Pancreas (tissue), 10 donors: Measurements from ENCODE around the gene RASSF4. TPM values are rescaled to one million over a fixed set of nuclear protein-coding genes. Genes with fewer than 3 reads are reported as not detected.
A peak's percentile ranks its signal among the peaks of the same experiment; 100 is the strongest.

Experiments
- ATAC-seq, 4 donors: fragments of 200-7000 bp; cut with Tn5 transposase; one replicate each; pipeline versions ENCODE4 v1.8.0 to v1.9.1; 2020; ENCODE audit warnings: mild to moderate bottlenecking in 4 of 4, moderate library complexity in 4 of 4
- DNase-seq, 6 donors: peaks; one replicate each; pipeline ENCODE4 v3.0.0-alpha.2; 2020
- FAIRE-seq: peaks from 2 replicates; lab custom pipeline; 2012; peaks lifted over from hg19 to GRCh38; lab: Jason Lieb, UNC
- H3K27ac ChIP-seq, 4 donors: fragments of 200-600 bp; sonication (generic); 1 replicate in 3 of 4; 2 replicates in 1 of 4; pipeline versions ENCODE4 v1.5.0 to v1.8.0; 2020
- H3K27me3 ChIP-seq, 4 donors: fragments of 200-600 bp; one replicate each; pipeline ENCODE4 v1.8.0; 2021
- H3K36me3 ChIP-seq, 3 donors: fragments of 200-600 bp; sonication (generic) in 1 of 3; one replicate each; pipeline versions ENCODE4 v1.5.0 to v1.8.0; 2020 to 2021
- H3K4me1 ChIP-seq, 3 donors: fragments of 200-600 bp; one replicate each; pipeline ENCODE4 v1.8.0; 2021
- H3K4me3 ChIP-seq, 4 donors: fragments of 200-600 bp; sonication (generic) in 2 of 4; one replicate each; pipeline versions ENCODE4 v1.5.0 to v1.8.0; 2020 to 2021
- H3K9me3 ChIP-seq, 4 donors: fragments of 200-600 bp; one replicate each; pipeline ENCODE4 v1.8.0; 2021
- CTCF ChIP-seq, 4 donors: fragments of 200-600 bp; sonication (generic) in 3 of 4; IDR thresholded peaks; one replicate each; pipeline versions ENCODE4 v1.5.0 to v1.8.0; 2021; ENCODE audit warnings: antibody characterized with exemption in 4 of 4
- WGBS, 2 donors: extraction: QIAGEN DNeasy Blood & Tissue Kit; methylation state at CpG; one replicate each; pipeline ENCODE4 v1.1.7; 2013; 5-methylcytosine and 5-hydroxymethylcytosine counted together
- intact Hi-C, 3 donors: fragments of 100-400 bp; cut with DNase I; formaldehyde crosslinking; loops; one replicate each; pipeline versions ENCODE4 v1.11.1 to v1.14.2; 2022
- polyA plus RNA-seq, 2 donors: library from polyadenylated mRNA; stranded (reverse); fragments of 200-250 nt; gene quantifications; one replicate each; pipeline ENCODE4 v1.2.3, GENCODE V29; 2013
- total RNA-seq, 6 donors: library from RNA; stranded (reverse); fragmentation: NEBNext Ultra II Directional in 4 of 6; extraction: Animal tissue kit (Norgen Biotek cat#: 25700) in 4 of 6; gene quantifications; one replicate each; pipeline versions ENCODE4 v1.2.1 to v1.2.4, GENCODE V29; 2021 to 2023
- donor health status: healthy with polysubstance abuse.
- donor health status: DM: no; HTN: no; CAD: no; lungs with moderate emphysema.
- donor health status: DM: no; HTN: no; CAD: no.
- donor health status: control.
- donor health status: control.
- donor health status: Bipolar disorder and iron deficiency.
- donor health status: DM: yes; HTN: yes; CAD: no.
- donor health status: DM: no; HTN: no; CAD: no.
- donor health status: DM: no; HTN: no; CAD: no.
- donor health status: DM: yes; HTN: yes; CAD: no.

Gene RASSF4
- total and polyA plus RNA-seq, 8 donors, result 13.9 to 100 (median 37.8) TPM

- no peaks in the 10 kb centered on the region for H3K27me3 ChIP-seq
- H3K9me3 ChIP-seq, result no peaks in the 10 kb centered on the region
- H3K4me3 ChIP-seq, result no peak overlapping the region
- DNase-seq, result peak in 1 of 6 donors; percentile 8
- no peak for TF ChIP-seq CTCF (IDR thresholded peaks at IDR 0.05)
- H3K36me3 ChIP-seq, result no peaks in the 10 kb centered on the region
- ATAC-seq, result peak in 2 of 4 donors; percentile 26 to 28
- intact Hi-C loops, result no loop called here
- H3K4me1 ChIP-seq, result peaks cover 0 to 8% (median 0%) of the 10 kb centered on the region in 3 donors
- no peak for FAIRE-seq
- peak overlapping the region in 1 of 4 donors; percentile 14 for H3K27ac ChIP-seq
- WGBS, 2 donors, result 76 to 77% methylated on average over 5 of the region's 5 CpGs
Observed at GRCh38 chr10:44949127-44949802, 10.3 kb upstream of the RASSF4 start.

- H3K27ac ChIP-seq, result peak overlapping the region in 1 of 4 donors; percentile 19
- peaks cover 0 to 8% (median 0%) of the 10 kb centered on the region in 3 donors for H3K4me1 ChIP-seq
- intact Hi-C loops, result no loop called here
- DNase-seq (peak in 1 of 6 donors; percentile 8), FAIRE-seq (no peak), ATAC-seq (peak in 2 of 4 donors; percentile 39 to 63)
- H3K9me3 ChIP-seq, result no peaks in the 10 kb centered on the region
- no peaks in the 10 kb centered on the region for H3K27me3 ChIP-seq
- H3K4me3 ChIP-seq, result no peak overlapping the region
- WGBS, 2 donors, result 77 to 80% methylated on average over 3 of the region's 3 CpGs
- TF ChIP-seq CTCF (IDR thresholded peaks at IDR 0.05), result no peak
- no peaks in the 10 kb centered on the region for H3K36me3 ChIP-seq
Observed at GRCh38 chr10:44949915-44950314, 9.7 kb upstream of the RASSF4 start.

- Histone ChIP-seq H3K4me3 (no peak overlapping the region), H3K27me3 (no peaks in the 10 kb centered on the region), H3K36me3 (peaks cover 0 to 1% (median 0%) of the 10 kb centered on the region in 3 donors), H3K27ac (peak overlapping the region in 1 of 4 donors; percentile 19), H3K9me3 (no peaks in the 10 kb centered on the region), H3K4me1 (peaks cover 0 to 8% (median 0%) of the 10 kb centered on the region in 3 donors)
- intact Hi-C loops, result no loop called here
- no peak for TF ChIP-seq CTCF (IDR thresholded peaks at IDR 0.05)
- FAIRE-seq (no peak), ATAC-seq (peak in 1 of 4 donors; percentile 20), DNase-seq (peak in 1 of 6 donors; percentile 7)
- WGBS, 2 donors, result 92 to 96% methylated on average over 10 of the region's 10 CpGs
Observed at GRCh38 chr10:44950326-44951225, 9.0 kb upstream of the RASSF4 start.

GRCh38 chr10:44951576-44952226 is 7.9 kb upstream of the RASSF4 start:
- intact Hi-C loops, result no loop called here
- DNase-seq (peak in 1 of 6 donors; percentile 10), FAIRE-seq (no peak), ATAC-seq (no peak)
- 83 to 84% methylated on average over 7 of the region's 7 CpGs for WGBS, 2 donors
- no peaks in the 10 kb centered on the region for H3K27me3 ChIP-seq
- no peak overlapping the region for H3K27ac ChIP-seq
- no peaks in the 10 kb centered on the region for H3K9me3 ChIP-seq
- no peak for TF ChIP-seq CTCF (IDR thresholded peaks at IDR 0.05)
- peaks cover 0 to 8% (median 0%) of the 10 kb centered on the region in 3 donors for H3K4me1 ChIP-seq
- H3K4me3 ChIP-seq, result no peak overlapping the region
- H3K36me3 ChIP-seq, result peaks cover 0 to 5% (median 0%) of the 10 kb centered on the region in 3 donors
